Smooth muscle cell (in vitro differentiated cells): Measurements from ENCODE around the gene HDAC1. TPM values are rescaled to one million over a fixed set of nuclear protein-coding genes. Genes with fewer than 3 reads are reported as not detected.

Experiments used
- DNase-seq: peaks from one replicate; lab custom pipeline; 2025; ENCODE audit not compliant: unreplicated experiment; lab: John Stamatoyannopoulos, UW
- H2AFZ ChIP-seq: fragments of 200-600 bp; sonication (generic); 2 replicates; pipeline ENCODE4 v1.6.0; 2016; ENCODE audit warnings: antibody characterized with exemption, low read depth, mild to moderate bottlenecking
- H3F3A ChIP-seq: fragments of 200-600 bp; sonication (generic); 2 replicates; pipeline ENCODE4 v1.6.0; 2017; ENCODE audit warnings: antibody characterized with exemption, low read depth
- H3K27ac ChIP-seq: fragments of 200-600 bp; sonication (generic); 2 replicates; pipeline ENCODE4 v1.5.1; 2016; ENCODE audit warnings: low read depth, mild to moderate bottlenecking
- H3K27me3 ChIP-seq: fragments of 200-600 bp; sonication (generic); 2 replicates; pipeline ENCODE4 v1.6.1; 2016; ENCODE audit warnings: low read depth, mild to moderate bottlenecking
- H3K36me3 ChIP-seq: fragments of 200-600 bp; sonication (generic); 2 replicates; pipeline ENCODE4 v1.5.1; 2016; ENCODE audit warnings: low read depth
- H3K4me1 ChIP-seq: fragments of 200-600 bp; sonication (generic); 2 replicates; pipeline ENCODE4 v1.5.1; 2016; ENCODE audit warnings: low read depth
- H3K4me2 ChIP-seq: fragments of 200-600 bp; sonication (generic); 2 replicates; pipeline ENCODE4 v1.6.0; 2016; ENCODE audit warnings: mild to moderate bottlenecking
- H3K4me3 ChIP-seq: fragments of 200-600 bp; sonication (generic); 2 replicates; pipeline ENCODE4 v1.5.1; 2016; ENCODE audit warnings: mild to moderate bottlenecking
- H3K79me2 ChIP-seq: fragments of 200-600 bp; sonication (generic); 2 replicates; pipeline ENCODE4 v1.6.0; 2016; ENCODE audit warnings: low read depth, mild to moderate bottlenecking
- H3K9ac ChIP-seq: fragments of 200-600 bp; sonication (generic); 2 replicates; pipeline ENCODE4 v1.6.0; 2016; ENCODE audit warnings: low read depth
- H3K9me3 ChIP-seq: fragments of 200-600 bp; sonication (generic); replicated peaks from 2 replicates; pipeline ENCODE4 v1.5.1; 2016; ENCODE audit warnings: low read depth
- H4K20me1 ChIP-seq: fragments of 200-600 bp; sonication (generic); 2 replicates; pipeline ENCODE4 v1.6.0; 2016; ENCODE audit warnings: low read depth
- WGBS: methylation state at CpG from one replicate; pipeline ENCODE4 v1.1.7; 2016; ENCODE audit warnings: low lambda C conversion rate; 5-methylcytosine and 5-hydroxymethylcytosine counted together
- polyA plus RNA-seq: library from polyadenylated mRNA; unstranded; fragments of >200 nt; fragmentation: Nextera tagmentation; extraction: Ambion mirVana; gene quantifications from 2 replicates; pipeline ENCODE4 v1.2.1, GENCODE V29; 2016
- total RNA-seq: library from RNA; depleted of rRNA; stranded (reverse); fragments of >200 nt; gene quantifications from 2 replicates; pipeline ENCODE4 v1.2.3, GENCODE V29; 2014
- TF ChIP-seq, protein P1 (sequence below): fragments of 200-600 bp; sonication (generic); IDR thresholded peaks from 2 replicates; pipeline ENCODE4 v1.5.1; 2017; ENCODE audit warnings: borderline replicate concordance, mild to moderate bottlenecking, antibody characterized with exemption; ENCODE audit not compliant: insufficient read depth, poor library complexity, severe bottlenecking

The HDAC1 gene
- total and polyA plus RNA-seq, 2 experiments from 2014 or later: 29.3 to 48.8 TPM

DNA sequence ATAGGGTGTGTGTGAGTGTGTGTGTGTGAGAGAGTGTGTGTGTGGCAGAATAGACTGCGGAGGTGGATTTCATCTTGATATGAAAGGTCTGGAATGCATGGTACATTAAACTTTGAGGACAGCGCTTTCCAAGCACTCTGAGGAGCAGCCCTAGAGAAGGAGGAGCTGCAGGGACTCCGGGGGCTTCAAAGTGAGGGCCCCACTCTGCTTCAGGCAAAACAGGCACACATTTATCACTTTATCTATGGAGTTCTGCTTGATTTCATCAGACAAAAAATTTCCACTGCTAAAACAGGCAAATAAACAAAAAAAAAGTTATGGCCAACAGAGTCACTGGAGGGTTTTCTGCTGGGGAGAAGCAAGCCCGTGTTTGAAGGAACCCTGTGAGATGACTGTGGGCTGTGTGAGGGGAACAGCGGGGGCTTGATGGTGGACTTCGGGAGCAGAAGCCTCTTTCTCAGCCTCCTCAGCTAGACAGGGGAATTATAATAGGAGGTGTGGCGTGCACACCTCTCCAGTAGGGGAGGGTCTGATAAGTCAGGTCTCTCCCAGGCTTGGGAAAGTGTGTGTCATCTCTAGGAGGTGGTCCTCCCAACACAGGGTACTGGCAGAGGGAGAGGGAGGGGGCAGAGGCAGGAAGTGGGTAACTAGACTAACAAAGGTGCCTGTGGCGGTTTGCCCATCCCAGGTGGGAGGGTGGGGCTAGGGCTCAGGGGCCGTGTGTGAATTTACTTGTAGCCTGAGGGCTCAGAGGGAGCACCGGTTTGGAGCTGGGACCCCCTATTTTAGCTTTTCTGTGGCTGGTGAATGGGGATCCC, 18.3 kb upstream of the HDAC1 start:
- Histone ChIP-seq H2AFZ (no peak overlapping the region), H3K36me3 (no peaks in the 10 kb centered on the region), H3K79me2 (no peaks in the 10 kb centered on the region), H3K9me3 (no peaks in the 10 kb centered on the region), H3K27me3 (no peaks in the 10 kb centered on the region), H3K4me2 (no peak overlapping the region), H3K4me3 (no peak overlapping the region), H3K27ac (no peak overlapping the region), H4K20me1 (no peaks in the 10 kb centered on the region), H3K9ac (no peak overlapping the region), H3F3A (no peaks in the 10 kb centered on the region), H3K4me1 (peaks cover 5% of the 10 kb centered on the region)
- DNase-seq: no peak
- WGBS: 50% methylated on average over 10 of the region's 10 CpGs
- TF ChIP-seq, protein P1, sequence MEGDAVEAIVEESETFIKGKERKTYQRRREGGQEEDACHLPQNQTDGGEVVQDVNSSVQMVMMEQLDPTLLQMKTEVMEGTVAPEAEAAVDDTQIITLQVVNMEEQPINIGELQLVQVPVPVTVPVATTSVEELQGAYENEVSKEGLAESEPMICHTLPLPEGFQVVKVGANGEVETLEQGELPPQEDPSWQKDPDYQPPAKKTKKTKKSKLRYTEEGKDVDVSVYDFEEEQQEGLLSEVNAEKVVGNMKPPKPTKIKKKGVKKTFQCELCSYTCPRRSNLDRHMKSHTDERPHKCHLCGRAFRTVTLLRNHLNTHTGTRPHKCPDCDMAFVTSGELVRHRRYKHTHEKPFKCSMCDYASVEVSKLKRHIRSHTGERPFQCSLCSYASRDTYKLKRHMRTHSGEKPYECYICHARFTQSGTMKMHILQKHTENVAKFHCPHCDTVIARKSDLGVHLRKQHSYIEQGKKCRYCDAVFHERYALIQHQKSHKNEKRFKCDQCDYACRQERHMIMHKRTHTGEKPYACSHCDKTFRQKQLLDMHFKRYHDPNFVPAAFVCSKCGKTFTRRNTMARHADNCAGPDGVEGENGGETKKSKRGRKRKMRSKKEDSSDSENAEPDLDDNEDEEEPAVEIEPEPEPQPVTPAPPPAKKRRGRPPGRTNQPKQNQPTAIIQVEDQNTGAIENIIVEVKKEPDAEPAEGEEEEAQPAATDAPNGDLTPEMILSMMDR: no peak

DNA sequence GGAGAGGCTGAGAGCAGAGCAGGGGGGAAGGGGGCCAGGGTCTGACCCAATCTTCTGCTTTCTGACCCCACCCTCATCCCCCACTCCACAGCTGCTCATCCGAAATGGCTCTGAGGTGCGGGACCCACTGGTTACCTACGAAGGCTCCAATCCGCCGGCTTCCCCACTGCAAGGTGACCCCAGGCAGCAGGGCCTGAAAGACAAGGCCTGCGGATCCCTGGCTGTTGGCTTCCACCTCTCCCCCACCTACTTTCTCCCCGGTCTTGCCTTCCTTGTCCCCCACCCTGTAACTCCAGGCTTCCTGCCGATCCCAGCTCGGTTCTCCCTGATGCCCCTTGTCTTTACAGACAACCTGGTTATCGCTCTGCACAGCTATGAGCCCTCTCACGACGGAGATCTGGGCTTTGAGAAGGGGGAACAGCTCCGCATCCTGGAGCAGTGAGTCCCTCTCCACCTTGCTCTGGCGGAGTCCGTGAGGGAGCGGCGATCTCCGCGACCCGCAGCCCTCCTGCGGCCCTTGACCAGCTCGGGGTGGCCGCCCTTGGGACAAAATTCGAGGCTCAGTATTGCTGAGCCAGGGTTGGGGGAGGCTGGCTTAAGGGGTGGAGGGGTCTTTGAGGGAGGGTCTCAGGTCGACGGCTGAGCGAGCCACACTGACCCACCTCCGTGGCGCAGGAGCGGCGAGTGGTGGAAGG, 17.1 kb upstream of the HDAC1 start:
- Histone ChIP-seq H3F3A (no peaks in the 10 kb centered on the region), H3K4me1 (peaks cover 5% of the 10 kb centered on the region), H4K20me1 (no peaks in the 10 kb centered on the region), H3K36me3 (no peaks in the 10 kb centered on the region), H3K27ac (no peak overlapping the region), H3K9ac (no peak overlapping the region), H3K27me3 (no peaks in the 10 kb centered on the region), H3K9me3 (no peaks in the 10 kb centered on the region), H3K79me2 (no peaks in the 10 kb centered on the region), H3K4me3 (no peak overlapping the region), H2AFZ (no peak overlapping the region), H3K4me2 (no peak overlapping the region)
- TF ChIP-seq, protein P1: no peak
- 81% methylated on average over 31 of the region's 31 CpGs for WGBS
- DNase-seq: no peak

GRCh38 chr1:32275424-32275823, 16.5 kb upstream of the HDAC1 start:
- no peaks in the 10 kb centered on the region for H3K36me3 ChIP-seq
- TF ChIP-seq, protein P1: no peak
- no peaks in the 10 kb centered on the region for H4K20me1 ChIP-seq
- no peaks in the 10 kb centered on the region for H3F3A ChIP-seq
- no peak overlapping the region for H3K27ac ChIP-seq
- H2AFZ ChIP-seq: no peak overlapping the region
- DNase-seq: no peak
- no peak overlapping the region for H3K4me2 ChIP-seq
- 67% methylated on average over 12 of the region's 41 CpGs for WGBS
- H3K4me1 ChIP-seq: peaks cover 5% of the 10 kb centered on the region
- H3K9me3 ChIP-seq: no peaks in the 10 kb centered on the region
- no peaks in the 10 kb centered on the region for H3K27me3 ChIP-seq
- no peak overlapping the region for H3K9ac ChIP-seq
- no peaks in the 10 kb centered on the region for H3K79me2 ChIP-seq
- no peak overlapping the region for H3K4me3 ChIP-seq
